H7 (cell line): ENCODE measurements around the gene DDN. TPM values are rescaled to one million over a fixed set of nuclear protein-coding genes. Genes with fewer than 3 reads are reported as not detected.

Experiments
- DNase-seq: peaks from one replicate; pipeline ENCODE4 v3.0.0; 2012
- H3K27me3 ChIP-seq: 2 replicates; pipeline ENCODE4 v1.6.0; 2011; ENCODE audit warnings: mild to moderate bottlenecking, low read length; ENCODE audit not compliant: control insufficient read depth, insufficient read depth
- H3K36me3 ChIP-seq: replicated peaks from 2 replicates; pipeline ENCODE4 v1.5.1; 2011; ENCODE audit warnings: low read length; ENCODE audit not compliant: control insufficient read depth, insufficient read depth
- H3K4me3 ChIP-seq: 2 replicates; pipeline ENCODE4 v1.5.1; 2011; ENCODE audit warnings: low read depth, mild to moderate bottlenecking, control low read depth, low read length, moderate library complexity; ENCODE audit not compliant: insufficient read depth
- total RNA-seq: library from RNA; depleted of rRNA; stranded (reverse); fragments of >200 nt; shearing (Covaris generic); gene quantifications from 2 replicates; pipeline ENCODE4 v1.2.3, GENCODE V29; 2014

DDN gene
- total RNA-seq, 1 experiment from 2014 or later, result 0.10 TPM

DNA sequence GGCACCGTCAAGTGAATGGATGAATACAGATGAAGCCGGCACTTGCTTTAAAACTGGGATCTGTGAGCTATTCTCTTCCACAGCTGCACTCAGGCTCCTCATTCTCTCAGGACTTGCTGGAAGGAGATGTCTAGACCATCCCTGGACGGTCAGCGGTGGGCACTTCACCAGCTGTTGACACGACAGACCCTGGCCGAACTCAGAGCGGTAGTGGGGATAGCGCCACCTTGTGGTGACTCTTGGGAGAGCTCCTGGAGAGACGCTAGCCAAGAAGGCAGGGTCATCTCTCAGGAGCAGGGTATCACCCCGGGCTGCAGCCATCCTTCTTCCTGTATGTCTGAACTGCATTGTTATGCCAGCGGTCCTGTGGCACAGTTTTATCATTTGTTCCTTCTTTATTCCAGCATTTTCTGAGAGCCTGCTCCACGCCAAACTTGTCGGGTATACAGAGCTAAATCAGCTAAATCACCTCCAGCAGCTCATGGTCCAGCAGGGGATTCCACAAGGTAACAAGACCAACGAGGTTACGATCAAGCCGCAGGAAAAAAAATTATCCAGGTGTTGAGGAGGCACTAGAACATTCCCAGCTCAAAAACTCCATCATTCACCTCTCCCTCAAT is 11.0 kb downstream of the DDN start:
- H3K27me3 ChIP-seq, result peaks cover 51% of the 10 kb centered on the region
- DNase-seq, result peak; percentile 92
- H3K4me3 ChIP-seq, result no peak overlapping the region
- no peaks in the 10 kb centered on the region for H3K36me3 ChIP-seq

GRCh38 chr12:48986720-48987291 is 12.4 kb downstream of the DDN start:
- no peaks in the 10 kb centered on the region for H3K36me3 ChIP-seq
- DNase-seq, result peak; percentile 57
- peaks cover 60% of the 10 kb centered on the region for H3K27me3 ChIP-seq
- no peak overlapping the region for H3K4me3 ChIP-seq

GRCh38 chr12:48985901-48986300 is 13.3 kb downstream of the DDN start:
- Histone ChIP-seq H3K27me3 (peaks cover 69% of the 10 kb centered on the region), H3K36me3 (no peaks in the 10 kb centered on the region), H3K4me3 (no peak overlapping the region)
- peak; percentile 23 for DNase-seq

GRCh38 chr12:48985475-48985897 is 13.7 kb downstream of the DDN start:
- Histone ChIP-seq H3K36me3 (no peaks in the 10 kb centered on the region), H3K27me3 (peaks cover 73% of the 10 kb centered on the region), H3K4me3 (no peak overlapping the region)
- peak; percentile 61 for DNase-seq

- DNase-seq, result peak; percentile 15
- Histone ChIP-seq H3K36me3 (no peaks in the 10 kb centered on the region), H3K4me3 (no peak overlapping the region)
Measured at GRCh38 chr12:48982397-48983080, 16.6 kb downstream of the DDN start.

GRCh38 chr12:48981757-48982157 is 17.4 kb downstream of the DDN start:
- peaks cover 93% of the 10 kb centered on the region for H3K27me3 ChIP-seq
- H3K36me3 ChIP-seq, result no peaks in the 10 kb centered on the region
- DNase-seq, result peak; percentile 66
- H3K4me3 ChIP-seq, result peak overlapping the region; percentile 40; the same call in 1 of the 2 replicates

More at GRCh38 chr12:48982397-48983080, 16.6 kb downstream of the DDN start:
- H3K27me3 ChIP-seq, result peaks cover 92% of the 10 kb centered on the region

- H3K36me3 ChIP-seq, result no peaks in the 10 kb centered on the region
- peak overlapping the region; percentile 40 for H3K4me3 ChIP-seq
- DNase-seq, result peak; percentile 93
- H3K27me3 ChIP-seq, result peaks cover 97% of the 10 kb centered on the region
Measured at GRCh38 chr12:48980953-48981756, 18.0 kb downstream of the DDN start.

DNA sequence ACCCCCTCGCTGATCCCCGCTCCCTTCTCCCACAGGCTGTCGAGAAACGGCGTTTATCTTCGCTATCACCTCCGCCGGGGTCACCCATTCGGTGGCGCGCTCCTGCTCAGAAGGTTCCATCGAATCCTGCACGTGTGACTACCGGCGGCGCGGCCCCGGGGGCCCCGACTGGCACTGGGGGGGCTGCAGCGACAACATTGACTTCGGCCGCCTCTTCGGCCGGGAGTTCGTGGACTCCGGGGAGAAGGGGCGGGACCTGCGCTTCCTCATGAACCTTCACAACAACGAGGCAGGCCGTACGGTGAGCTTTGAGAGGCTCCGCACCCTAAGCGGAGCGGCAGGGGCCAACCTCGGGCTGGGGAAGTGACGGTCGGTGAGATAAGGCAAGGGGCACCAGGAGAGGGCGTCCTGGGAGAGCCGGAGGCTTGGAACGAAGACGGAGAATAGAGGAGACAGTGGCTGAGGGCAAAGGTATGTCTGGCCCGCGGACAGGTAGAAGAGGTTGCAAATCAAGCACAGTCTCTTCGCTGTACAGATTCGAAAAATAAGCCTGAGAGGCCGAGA is 18.7 kb downstream of the DDN start:
- peaks cover 97% of the 10 kb centered on the region for H3K27me3 ChIP-seq
- H3K36me3 ChIP-seq, result no peaks in the 10 kb centered on the region
- peak overlapping the region; percentile 40 for H3K4me3 ChIP-seq
- peak; percentile 94 for DNase-seq

GRCh38 chr12:48979602-48980388 is 19.4 kb downstream of the DDN start:
- Histone ChIP-seq H3K4me3 (peak overlapping the region; percentile 3; the same call in 1 of the 2 replicates), H3K27me3 (peaks cover 97% of the 10 kb centered on the region), H3K36me3 (no peaks in the 10 kb centered on the region)
- DNase-seq, result peak; percentile 76

- Histone ChIP-seq H3K27me3 (peaks cover 97% of the 10 kb centered on the region), H3K4me3 (peak overlapping the region; percentile 12), H3K36me3 (no peaks in the 10 kb centered on the region)
- peak; percentile 68 for DNase-seq
Measured at GRCh38 chr12:48978741-48979601, 20.2 kb downstream of the DDN start.

GRCh38 chr12:48978291-48978740 is 20.9 kb downstream of the DDN start, which contains the start of gene WNT1:
Gene WNT1, plus strand, starts transcription at chr12:48978322. Its CDS starts 329 bp downstream, at chr12:48978651.
- H3K36me3 ChIP-seq, result no peaks in the 10 kb centered on the region
- H3K4me3 ChIP-seq, result peak within 1 kb of the TSS; percentile 12
- peaks cover 97% of the 10 kb centered on the region for H3K27me3 ChIP-seq
- DNase-seq, result no peak

DNA sequence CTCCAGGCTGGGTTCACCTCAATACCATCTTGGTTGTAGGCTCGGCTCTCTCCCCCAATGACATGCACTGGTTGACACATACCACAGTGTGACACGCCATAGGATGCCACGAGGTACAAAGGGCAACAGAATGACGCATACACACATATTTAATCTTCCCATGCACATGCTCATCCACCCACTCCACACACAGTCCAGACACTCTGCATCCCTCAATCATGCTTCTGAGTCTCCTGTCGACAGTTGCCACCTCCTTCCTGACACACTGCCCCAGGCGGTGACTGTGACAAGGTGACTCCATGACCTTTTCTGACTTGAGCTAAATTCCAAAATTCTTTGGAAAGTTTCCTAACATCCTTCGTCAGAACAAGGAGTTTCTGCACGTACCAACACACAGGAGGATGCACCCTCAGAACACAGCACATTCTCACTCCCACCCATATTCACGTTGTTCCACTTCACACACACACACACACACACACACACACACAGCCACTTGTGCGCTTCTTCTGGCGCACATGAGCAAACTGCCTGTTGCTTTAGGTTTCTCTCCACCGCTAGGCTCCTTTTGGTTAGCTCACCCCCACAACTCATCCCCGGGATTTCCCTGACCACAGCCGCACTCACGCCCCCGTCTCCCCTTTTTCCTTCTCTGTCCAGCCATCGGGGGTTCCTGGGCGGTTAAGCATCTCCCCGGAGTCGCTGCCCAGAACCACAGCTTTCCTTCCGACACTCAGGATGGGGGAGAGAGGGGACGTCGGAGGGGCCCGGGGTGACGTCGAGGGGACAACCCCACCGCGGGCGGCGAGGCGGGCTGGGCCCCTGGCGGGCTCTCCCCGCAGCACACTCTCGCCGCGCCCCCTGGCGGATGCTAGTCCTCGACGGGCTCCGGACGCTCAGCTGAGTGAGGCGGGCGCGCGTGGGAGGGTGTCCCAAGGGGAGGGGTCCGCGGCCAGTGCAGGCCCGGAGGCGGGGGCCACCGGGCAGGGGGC is 21.6 kb downstream of the DDN start:
- Histone ChIP-seq H3K4me3 (peak overlapping the region; percentile 12), H3K36me3 (no peaks in the 10 kb centered on the region), H3K27me3 (peaks cover 98% of the 10 kb centered on the region)
- DNase-seq, result peak; percentile 94
